Mesenteric fat pad (tissue), 1 donor: ENCODE results near the gene GTF2I. TPM values are rescaled to one million over a fixed set of nuclear protein-coding genes. Genes with fewer than 3 reads are reported as not detected.
"Not testable (repeated sequence)": the region's sequence is repeated elsewhere in the genome, so short reads cannot be mapped to it uniquely, and the experiment has no call there.

Experiments used
- DNase-seq: peaks from one replicate; pipeline ENCODE4 v3.0.0-alpha.2; 2020; ENCODE audit warnings: low spot score
- total RNA-seq: library from RNA; stranded (reverse); fragmentation: NEBNext Ultra II Directional; extraction: Animal tissue kit (Norgen Biotek cat#: 25700); gene quantifications from one replicate; pipeline ENCODE4 v1.2.1, GENCODE V29; 2021
- donor health status: DM: yes; HTN: yes; CAD: no.

GTF2I gene
- total RNA-seq, 1 donor from 2014 or later: 219 TPM

DNA sequence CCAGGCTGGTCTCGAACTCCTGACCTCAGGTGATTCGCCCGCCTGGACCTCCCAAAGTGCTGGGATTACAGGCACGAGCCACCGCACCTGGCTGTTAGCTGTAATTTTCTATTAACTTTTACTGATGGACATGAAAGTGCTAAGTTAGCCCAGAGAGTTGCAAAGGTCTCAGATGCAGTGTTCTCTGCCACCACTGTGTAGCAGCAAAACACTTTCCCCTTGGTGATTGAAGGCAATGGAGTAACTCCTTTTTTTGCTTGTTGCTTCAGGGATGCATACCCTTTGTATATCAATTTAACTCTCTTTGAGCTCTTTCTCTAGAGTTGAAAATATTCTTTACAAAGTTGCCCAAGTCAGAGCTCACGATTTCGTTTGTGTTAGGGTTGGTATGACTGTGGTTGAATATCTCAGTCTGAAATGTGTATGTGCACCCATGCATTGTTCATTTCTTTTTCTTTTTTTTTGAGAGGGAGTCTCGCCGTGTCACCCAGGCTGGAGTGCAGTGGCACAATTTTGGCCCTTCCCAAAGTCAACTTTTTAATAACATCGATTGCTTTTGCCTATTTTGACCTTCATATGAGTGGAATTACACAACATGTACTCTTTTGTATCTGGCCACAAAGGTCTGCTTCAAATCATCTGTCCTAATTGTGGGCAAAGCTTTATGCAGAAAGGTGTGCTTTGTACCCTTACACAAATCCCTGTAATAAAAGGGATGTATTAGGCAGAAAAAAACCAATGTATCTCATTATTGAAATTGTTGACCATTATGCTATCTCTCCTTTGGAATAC is 52.6 kb downstream of the GTF2I start:
- DNase-seq: no peak

DNA sequence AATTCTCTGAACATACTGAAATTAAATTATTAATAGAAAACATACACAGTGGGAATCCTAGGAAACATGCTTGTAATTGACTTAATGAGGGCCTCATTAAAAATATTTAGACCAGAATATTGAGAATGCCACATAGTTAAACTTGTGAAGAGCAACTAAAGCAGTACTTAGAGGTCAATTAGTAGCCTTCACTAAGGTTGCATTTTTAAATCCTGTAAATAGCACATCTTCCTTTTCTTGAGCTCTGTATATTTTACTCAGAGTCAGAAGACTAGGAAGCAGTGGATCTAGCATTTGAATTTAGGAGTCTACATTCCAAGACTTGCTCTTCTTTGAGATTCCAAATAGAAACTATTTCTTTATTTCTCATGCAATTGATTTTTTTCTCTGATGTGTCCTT is 56.0 kb downstream of the GTF2I start:
- DNase-seq: no peak

DNA sequence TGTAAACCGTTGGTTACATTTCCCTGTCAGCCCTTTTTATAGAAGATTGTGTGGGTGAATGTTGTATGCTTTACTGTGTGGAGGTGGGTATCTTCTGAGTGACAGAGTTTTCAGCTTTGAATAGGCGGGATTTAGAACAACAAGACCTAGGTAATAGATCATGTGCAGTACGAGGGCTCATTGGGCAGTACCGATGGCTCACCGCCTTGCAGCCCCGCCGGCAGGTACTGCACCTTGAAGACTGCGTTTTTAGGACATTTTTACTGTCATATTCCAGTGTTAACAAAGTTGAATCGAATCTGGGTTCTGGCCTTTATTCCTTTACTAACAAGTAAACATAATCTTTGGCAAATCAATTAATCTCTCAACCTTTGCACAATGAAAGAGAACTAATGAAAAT is 60.4 kb downstream of the GTF2I start:
- no peak for DNase-seq

DNA sequence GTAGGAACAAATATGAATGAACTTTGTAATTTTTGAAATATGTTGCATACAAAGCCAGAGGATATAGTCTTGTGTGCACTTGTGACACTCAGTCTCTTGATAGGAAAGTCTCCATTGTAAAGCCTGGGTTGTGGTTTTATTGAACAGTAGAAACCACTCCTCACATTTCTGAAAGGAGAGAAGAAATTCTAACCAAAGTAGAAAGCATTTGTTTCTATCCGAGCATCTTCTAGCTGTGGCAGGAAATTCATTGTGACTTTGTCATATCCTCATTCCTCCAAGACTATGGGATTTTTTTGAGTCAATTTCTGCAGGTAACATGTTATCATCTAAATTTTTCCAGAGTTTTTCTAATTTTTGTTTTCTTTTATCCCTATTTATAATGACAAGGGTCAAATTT is 60.8 kb downstream of the GTF2I start:
- no peak for DNase-seq

DNA sequence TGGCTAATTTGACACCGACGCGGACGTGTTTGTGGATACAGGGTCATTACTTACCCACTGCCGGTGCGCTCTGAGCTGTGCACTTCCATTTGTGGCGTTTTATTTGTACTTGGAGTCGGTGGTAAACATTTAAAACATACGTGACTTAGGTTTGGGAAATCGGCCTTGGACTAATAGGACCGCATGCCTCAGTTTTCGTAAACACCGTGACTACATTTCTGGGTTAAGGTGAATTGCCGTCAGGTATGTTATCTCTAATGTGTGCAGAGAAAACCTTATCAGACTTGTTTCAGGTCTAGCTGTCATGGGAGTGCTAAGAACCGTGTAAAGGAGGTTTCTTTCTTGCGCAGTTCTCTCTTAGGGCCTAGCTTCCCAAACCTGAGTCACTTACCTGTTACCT is 64.6 kb downstream of the GTF2I start:
- DNase-seq: no peak

DNA sequence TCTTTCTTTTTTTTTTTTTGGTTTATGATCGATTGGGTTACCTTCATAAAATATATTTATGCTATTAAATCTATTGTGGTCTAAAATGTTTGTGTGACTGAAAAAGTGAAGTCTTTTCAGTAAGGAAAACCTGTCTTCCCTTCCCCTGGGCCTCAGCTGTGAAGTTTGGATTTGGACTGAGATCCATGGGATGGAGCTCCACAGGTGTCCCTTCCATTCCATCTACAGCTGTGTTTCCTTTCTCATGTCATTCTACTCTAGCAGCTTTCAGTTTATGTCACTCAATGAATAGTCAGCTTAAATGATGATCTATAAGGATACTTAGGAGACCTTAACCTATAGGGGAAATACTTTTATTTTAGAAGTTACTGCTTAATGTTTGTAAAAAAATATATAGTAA is 68.3 kb downstream of the GTF2I start:
- DNase-seq: no peak

DNA sequence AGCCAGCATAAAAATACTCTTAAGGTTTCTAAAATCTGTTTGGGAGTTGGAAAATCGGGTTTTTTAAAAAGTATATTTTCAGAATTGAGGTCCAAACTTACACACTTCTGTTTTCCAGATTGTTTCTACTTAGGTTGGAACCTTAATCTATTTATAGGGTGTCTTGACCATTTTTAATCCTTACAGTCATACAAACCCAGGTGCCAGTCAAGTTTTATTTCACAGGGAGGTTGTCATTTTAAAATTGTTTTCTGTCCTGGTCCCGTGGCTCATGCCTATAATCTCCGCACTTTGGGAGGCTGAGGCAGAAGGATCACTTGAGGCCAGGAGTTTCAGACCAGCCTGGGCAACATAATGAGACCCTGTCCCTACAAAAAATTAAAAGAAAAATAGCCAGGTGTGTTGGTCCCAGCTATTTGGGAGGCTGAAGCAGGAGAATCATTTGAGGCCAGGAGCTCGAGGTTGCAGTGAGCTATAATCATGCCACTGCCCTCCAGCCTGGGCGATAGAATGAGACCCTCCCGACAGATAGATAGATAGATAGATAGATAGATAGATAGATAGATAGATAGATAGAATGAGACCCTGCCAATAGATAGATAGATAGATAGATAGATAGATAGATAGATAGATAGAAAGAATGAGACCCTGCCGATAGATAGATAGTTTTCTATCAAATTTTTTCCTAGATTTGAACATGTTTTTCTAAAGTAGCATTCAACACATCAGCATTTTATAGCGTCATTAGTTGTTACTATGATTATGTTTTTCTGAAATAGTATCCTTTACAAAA is 69.0 kb downstream of the GTF2I start:
- DNase-seq: no peak

DNA sequence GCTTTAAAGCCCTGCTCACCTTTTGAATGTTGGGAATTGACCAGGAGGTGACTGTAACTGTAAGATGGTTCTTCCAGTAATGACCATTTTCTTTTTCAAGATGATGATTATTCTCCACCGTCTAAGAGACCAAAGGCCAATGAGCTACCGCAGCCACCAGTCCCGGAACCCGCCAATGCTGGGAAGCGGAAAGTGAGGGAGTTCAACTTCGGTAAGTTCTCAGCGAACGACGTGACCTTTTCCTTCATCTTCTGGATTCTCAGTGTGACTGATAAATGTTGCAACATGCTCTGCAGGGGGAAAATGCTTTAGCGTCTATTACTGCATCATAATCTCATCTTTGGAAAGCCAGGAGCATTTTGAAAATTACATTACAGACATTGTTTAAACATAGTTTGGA is 71.2 kb downstream of the GTF2I start:
- DNase-seq: not testable (repeated sequence)

DNA sequence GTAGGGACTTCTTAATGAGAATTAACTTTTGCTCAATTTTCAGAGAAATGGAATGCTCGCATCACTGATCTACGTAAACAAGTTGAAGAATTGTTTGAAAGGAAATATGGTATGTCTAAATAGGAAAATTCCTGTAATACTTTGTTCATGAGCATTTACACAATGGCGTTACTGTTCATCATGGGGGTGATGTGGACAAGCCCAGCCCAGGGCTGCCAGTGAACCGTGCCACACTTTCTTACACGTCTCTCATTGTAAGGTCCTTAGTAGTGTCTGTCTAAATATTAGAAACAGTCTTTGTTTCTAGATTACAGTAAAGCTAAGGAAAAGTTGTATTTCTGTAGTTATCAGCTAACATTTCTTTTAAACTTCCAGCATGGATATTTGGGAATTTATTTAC is 72.7 kb downstream of the GTF2I start:
- DNase-seq: not testable (repeated sequence)

DNA sequence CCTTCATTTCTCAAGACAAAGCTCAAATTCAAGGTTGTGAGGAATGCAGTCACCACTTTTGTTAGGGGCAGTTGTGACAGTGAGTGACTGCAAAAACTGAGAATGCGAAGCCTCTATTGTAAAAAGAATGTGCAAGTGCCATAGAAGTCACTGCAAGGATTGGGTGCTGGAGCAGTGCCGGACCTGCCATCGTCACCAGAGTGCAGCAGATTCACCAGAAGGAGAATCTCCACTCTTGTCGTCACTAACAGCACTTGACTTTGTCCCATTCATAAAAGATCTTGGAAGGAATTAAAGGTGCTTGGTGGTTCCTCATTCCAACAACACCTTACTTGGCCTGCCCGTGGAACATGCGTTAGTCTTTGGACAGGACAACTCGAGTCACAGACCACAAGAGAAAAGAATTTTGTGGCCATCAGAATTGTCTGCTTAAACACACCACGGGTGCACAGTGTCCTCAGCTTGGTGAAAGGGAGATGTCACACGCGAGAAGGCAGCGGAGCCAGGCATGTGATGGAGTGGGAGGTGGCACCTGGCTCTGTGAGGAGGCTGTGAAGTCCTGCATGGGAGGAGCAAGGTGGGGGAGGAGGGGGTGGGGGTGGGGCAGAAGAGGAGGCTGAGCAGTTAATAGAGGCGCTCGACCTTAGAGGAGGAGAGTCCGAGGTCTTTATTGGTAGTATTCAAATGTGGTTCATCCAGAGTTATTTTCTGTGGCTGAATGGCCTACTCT is 82.6 kb downstream of the GTF2I start:
- not testable (repeated sequence) for DNase-seq

DNA sequence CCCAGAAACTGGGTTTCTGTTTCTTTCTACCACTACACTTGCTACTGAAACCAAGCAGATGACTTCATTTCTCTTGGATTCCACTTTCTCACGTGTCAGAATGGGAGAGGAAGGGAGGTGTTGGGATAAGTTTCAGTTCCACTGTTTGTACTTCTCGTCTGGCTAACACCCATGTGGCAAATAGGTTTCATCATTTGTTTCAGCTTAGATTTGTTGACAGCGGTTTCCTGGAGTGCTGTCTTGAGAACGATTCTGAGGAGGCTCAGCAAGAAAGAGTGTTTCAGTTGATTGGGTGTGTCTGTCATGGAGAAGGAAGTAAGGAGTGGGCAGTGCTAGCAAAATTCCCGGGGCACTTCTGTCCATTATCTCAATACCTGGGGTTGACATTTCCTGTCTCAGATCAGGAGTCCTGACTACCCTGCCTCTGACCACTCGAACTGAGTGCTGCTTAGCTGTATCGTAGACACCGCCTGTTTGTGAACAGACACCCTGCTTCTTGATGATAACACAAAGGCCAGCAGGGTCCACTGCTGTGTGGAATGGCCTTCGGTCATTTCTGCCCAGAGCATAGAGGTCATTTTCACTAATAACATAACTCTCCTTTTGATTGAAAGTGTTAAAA is 86.5 kb downstream of the GTF2I start:
- DNase-seq: not testable (repeated sequence)

DNA sequence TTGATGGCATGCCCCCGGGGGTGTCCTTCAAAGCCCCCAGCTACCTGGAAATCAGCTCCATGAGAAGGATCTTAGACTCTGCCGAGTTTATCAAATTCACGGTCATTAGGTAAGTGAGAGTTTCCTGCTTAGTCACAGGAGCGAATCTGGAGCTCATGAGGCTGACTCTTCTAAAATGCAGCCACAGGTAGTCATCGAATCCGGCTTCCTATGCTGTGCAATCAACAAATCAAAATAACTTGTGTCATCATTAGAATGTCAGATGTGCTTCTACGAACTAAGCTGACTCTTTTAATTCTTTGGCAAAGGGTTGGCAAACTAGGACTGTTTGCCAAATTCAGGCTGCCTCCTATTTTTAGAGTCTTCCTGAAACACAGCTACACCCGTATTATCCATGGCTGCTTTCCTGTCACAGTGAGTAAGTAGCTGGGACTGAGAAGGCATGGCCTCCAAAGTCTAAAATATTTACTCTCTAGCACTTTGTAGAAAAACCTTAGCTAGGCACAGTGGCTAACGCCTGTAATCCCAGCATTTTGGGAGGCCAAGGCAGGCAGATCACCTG is 96.5 kb downstream of the GTF2I start:
- DNase-seq: not testable (repeated sequence)

DNA sequence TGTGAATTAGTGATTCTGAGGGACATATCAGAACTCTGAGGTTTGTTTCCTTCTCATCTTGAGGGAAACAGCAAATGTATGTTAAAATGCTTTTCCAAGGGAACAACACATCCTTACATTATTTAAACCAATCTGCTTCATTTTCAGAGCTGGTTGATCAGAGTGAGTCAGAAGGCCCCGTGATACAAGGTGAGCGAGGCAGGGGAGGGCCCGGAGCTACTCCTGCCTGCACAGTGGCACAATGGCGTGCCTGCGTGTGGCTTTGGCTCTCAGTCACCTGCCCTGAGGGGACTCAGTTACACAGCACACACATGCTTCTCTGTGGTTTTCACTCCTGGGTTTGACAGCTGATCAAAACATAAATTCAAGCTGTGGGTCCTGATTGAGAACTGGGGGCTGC is 99.2 kb downstream of the GTF2I start:
- not testable (repeated sequence) for DNase-seq

DNA sequence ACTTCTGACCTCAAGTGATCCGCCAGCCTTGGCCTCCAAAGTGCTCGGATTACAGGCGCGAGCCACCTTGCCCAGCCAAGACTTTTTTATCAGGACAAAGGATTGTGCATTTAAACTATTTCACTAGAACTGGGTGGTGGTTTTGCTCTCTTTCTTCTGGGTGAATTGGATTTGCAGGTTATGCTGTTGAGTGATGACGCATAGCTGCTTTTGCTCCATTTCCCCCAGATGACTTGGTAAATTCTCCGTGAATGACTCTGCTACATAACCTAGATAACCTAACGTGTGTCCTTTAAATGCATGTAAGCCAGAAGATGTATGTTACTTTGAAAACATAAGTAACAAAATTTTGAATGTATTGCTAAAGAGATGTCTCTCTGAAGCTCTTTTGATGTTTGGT is 100.8 kb downstream of the GTF2I start:
- DNase-seq: not testable (repeated sequence)

DNA sequence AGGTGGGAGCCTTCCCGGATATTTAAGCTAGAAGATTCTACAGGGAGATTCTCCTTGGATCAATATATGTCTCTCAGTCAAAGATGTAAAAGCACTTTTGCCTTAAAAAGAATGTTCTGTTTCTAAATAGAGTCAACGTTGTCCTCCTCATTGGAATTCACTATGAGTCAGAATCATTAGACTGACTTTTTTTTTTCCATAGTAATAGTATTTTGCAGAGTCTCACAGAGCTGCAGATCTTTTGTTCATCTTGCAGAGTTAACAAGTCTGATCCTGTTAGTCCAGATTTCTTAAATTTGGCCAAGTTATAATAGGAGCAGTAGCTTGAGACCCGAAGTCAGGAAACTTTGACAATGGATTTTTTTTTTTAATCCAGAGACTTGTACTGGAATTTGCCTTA is 101.5 kb downstream of the GTF2I start:
- DNase-seq: not testable (repeated sequence)

DNA sequence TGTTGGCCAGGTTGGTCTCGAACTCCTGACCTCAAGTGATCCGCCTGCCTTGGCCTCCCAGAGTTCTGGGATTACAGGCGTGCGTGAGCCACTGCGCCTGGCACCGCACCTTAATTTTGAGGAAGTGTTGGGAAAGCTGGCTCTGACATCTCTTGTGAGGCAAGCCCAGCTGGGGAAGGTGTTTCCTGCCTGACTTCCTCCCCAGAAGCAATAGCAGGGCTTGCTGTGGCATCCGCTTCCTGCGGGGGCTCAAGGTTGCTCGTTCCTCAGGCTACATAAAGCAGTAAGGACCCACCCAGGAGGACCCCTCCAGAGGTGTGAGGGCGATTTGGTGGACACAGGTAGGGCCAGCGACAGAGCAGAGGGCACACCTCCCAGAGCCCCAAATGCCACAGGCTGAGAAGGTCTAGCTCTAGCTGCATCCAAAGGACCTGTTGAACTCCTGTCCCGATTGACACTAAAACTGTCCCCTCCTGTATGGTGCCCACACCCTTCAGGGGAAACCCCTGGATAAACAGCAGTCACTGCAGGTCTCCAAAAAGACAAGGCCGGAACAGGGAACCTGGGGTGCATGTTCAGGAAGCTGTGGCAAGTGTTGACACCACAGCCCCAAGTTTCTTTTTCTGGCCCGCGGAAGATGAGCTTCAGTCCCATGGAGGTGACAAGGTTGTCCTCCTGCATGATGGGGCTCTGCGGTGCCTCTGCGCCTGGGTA is 107.8 kb downstream of the GTF2I start:
- not testable (repeated sequence) for DNase-seq

DNA sequence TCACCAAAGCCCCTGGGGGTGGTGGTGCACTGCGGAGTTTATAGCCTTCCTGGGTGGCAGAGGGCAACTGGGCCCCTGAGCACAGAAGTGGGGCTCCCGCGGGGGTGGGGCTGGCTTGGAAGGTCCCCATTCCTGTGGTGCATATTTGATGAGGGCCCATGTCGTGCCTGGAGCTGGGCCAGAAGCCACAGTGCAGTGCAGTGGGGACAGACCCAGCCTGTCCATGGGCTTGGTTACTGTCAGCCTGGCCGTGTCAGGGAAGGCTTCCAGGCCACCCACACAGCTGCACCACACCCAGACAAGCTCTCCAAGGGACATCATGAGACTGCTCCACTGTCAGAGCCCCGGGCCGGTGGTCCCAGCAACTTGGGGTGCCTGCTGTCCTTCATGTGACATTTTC is 109.0 kb downstream of the GTF2I start:
- DNase-seq: not testable (repeated sequence)

DNA sequence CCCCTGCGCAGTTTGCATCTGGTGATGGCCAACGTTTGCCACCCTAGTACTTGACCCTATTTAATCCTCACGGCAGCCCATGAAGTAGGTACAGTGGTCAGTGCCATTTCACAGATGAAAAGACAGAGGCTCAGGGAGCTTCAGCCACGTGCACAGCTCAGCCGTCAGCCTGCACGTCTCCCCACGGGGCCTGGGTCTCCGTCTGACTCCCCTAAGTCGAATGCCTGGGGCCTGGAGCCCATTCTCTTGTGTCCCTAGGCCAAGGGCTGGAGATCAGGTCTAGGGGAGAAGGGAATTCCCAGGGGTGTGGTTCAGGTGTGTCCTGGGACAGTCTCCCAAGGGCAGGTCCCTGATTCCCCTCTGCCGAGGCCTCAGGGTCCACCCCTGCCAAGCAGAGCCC is 109.5 kb downstream of the GTF2I start:
- not testable (repeated sequence) for DNase-seq

DNA sequence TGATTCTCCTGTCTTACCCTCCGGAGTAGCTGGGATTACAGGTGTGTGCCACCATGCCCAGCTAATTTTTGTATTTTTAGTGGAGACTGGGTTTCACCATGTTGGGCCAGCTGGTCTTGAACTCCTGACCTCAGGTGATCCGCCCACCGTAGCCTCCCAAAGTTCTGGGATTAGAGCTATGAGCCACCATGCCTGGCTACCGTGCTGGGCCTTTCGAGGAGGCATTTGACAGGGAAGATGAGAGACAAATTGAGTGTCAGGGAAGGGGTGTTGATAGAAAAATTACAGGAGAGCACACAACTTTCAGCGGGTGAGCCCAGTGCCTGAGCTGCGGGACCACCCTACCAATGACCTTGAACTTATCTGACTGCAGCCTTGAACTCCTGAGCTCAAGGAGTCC is 112.5 kb downstream of the GTF2I start:
- DNase-seq: not testable (repeated sequence)

DNA sequence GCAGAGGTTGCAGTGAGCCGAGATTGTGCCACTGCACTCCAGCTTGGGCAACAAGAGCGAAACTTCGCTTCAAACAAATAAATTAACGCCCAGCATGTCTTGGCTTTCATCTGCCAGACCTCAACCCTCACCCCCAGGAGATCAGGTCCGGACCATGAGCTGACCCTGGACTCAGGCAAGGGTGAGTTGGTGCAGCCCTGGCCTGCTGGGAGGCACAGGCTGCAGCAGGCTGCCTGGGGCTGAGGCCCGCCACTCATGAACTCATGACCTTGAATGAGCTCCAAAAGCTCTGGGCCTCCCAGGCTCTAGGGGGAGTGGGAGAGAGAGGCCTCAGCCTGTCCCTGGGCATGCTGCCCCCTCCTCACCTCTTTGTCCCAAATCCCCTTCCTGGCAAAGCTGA is 114.6 kb downstream of the GTF2I start:
- not testable (repeated sequence) for DNase-seq
